CD4-positive, alpha-beta T cell (primary cell): ENCODE data around the gene ASXL1. TPM values are rescaled to one million over a fixed set of nuclear protein-coding genes. Genes with fewer than 3 reads are reported as not detected.
A peak's percentile ranks its signal among the peaks of the same experiment; 100 is the strongest.

Experiments used
- ATAC-seq: fragments of 200-7000 bp; cut with Tn5 transposase; one replicate; pipeline ENCODE4 v1.10.0; 2022; ENCODE audit warnings: mild to moderate bottlenecking; ENCODE audit not compliant: poor library complexity
- CTCF ChIA-PET: fragments of 350-600 bp; sonication (Branson Sonifier 250); formaldehyde crosslinking; loops from one replicate; lab custom pipeline; 2021; ENCODE audit warnings: antibody characterized with exemption, inconsistent platforms; lab: Charles Lee
- POLR2A ChIA-PET: fragments of 350-600 bp; sonication (Branson Sonifier 250); formaldehyde crosslinking; loops from one replicate; lab custom pipeline; 2021; ENCODE audit warnings: antibody characterized with exemption, inconsistent platforms; lab: Charles Lee
- DNase-seq, 14 experiments: peaks; one replicate each; pipeline ENCODE4 v3.0.0-alpha.2; 2013 to 2020; ENCODE audit warnings: mixed read lengths in 2 of 14
- H3K27ac ChIP-seq, 2 donors: one replicate each; pipeline versions ENCODE4 v1.5.1 to v1.7.0; 2013; ENCODE audit warnings: low read length in 2 of 2, low read depth in 1 of 2, mild to moderate bottlenecking in 1 of 2
- H3K27me3 ChIP-seq, 2 experiments: 1 replicate in 1 of 2; 2 replicates in 1 of 2; pipeline versions ENCODE4 v1.6.1 to v1.7.0; 2013; ENCODE audit warnings: low read length in 2 of 2, control low read depth in 1 of 2, mild to moderate bottlenecking in 1 of 2, moderate library complexity in 1 of 2; ENCODE audit not compliant: insufficient read depth in 2 of 2, control insufficient read depth in 1 of 2
- H3K36me3 ChIP-seq: one replicate; pipeline ENCODE4 v1.6.1; 2013; ENCODE audit warnings: low read length, control low read depth; ENCODE audit not compliant: insufficient read depth
- H3K4me1 ChIP-seq: one replicate; pipeline ENCODE4 v1.6.1; 2013; ENCODE audit warnings: low read length, control low read depth; ENCODE audit not compliant: insufficient read depth
- H3K4me3 ChIP-seq: one replicate; pipeline ENCODE4 v1.5.1; 2013; ENCODE audit warnings: mild to moderate bottlenecking, low read length, moderate library complexity
- H3K9me3 ChIP-seq, 2 experiments: 1 replicate in 1 of 2; 2 replicates in 1 of 2; pipeline versions ENCODE4 v1.6.1 to v1.7.0; 2013; ENCODE audit warnings: low read length in 2 of 2, mild to moderate bottlenecking in 2 of 2, control low read depth in 1 of 2, moderate library complexity in 1 of 2; ENCODE audit not compliant: control insufficient read depth in 1 of 2, insufficient read depth in 1 of 2
- H3K27ac Mint-ChIP-seq: one replicate; pipeline ENCODE4 v1.8.0; 2020; ENCODE audit warnings: mixed read lengths
- H3K27me3 Mint-ChIP-seq: one replicate; pipeline ENCODE4 v1.8.0; 2021; ENCODE audit warnings: mixed read lengths
- H3K36me3 Mint-ChIP-seq: one replicate; pipeline ENCODE4 v1.8.0; 2021; ENCODE audit warnings: low read depth, mixed read lengths
- H3K4me1 Mint-ChIP-seq: one replicate; pipeline ENCODE4 v1.8.0; 2021; ENCODE audit warnings: low read depth, mixed read lengths
- H3K4me3 Mint-ChIP-seq: one replicate; pipeline ENCODE4 v1.8.0; 2020; ENCODE audit warnings: mild to moderate bottlenecking, mixed read lengths
- H3K9me3 Mint-ChIP-seq: one replicate; pipeline ENCODE4 v1.8.0; 2020; ENCODE audit warnings: mixed read lengths
- intact Hi-C, 2 experiments: fragments of 100-400 bp; cut with DNase I in 1 of 2; cut with micrococcal nuclease in 1 of 2; formaldehyde crosslinking; loops; one replicate each; pipeline versions ENCODE4 v1.15.1 to v1.9.0; 2023 to 2025; cut with DNase I, micrococcal nuclease
- total RNA-seq, 174 experiments: library from RNA in 2 of 174; stranded (reverse) in 2 of 174; gene quantifications; one replicate each; pipeline ENCODE4 v1.2.3 and lab custom pipeline; 2021 to 2026
- TF ChIP-seq, protein P1 (sequence below): fragments of 200-600 bp; IDR thresholded peaks from one replicate; pipeline ENCODE4 v1.8.0; 2022; ENCODE audit warnings: antibody characterized with exemption, mild to moderate bottlenecking

ASXL1 gene
- total RNA-seq, 2 experiments from 2014 or later: 213 to 222 TPM

DNA sequence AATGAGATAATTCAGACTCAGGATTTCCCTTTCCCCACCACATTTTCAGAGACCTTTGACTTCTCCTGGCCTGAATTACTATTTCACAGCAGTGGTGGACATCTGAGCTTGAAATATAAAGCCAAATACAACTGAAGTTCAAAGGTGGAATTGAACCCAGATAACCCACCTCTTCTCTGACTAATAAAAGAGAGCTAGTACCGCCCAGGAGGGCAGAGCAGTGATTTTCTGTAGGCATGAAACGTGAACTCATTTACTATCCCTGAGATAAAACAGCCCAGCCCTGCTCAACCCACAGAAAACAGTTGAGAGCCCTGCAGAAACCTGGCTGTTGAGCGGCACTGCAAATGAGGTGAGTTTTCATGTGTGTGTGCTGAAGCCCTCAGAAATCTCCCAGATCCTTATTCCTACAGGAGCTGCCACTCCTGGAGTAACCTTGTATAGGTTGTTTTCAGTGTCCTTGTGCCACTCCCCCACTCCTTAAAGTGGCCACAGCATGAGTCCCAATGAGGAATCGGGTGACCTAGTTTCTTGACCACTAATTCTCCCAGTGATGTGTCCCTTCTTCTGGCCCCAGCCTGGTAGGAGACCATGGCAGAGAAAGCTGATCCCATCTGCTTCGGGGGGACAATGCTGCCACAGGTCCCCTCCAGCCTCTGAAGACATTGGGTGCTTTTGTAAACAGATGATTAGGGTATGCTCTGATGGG lies 127.8 kb downstream of the ASXL1 start:
- ATAC-seq (no peak), DNase-seq (peak in 3 of 14 experiments; percentile 16 to 41 (median 25))
- Histone ChIP-seq H3K4me1 (peaks cover 46% of the 10 kb centered on the region), H3K27ac (peak overlapping the region; percentile 29 to 47), H3K4me3 (no peak overlapping the region), H3K27me3 (no peaks in the 10 kb centered on the region), H3K9me3 (no peaks in the 10 kb centered on the region), H3K36me3 (peaks cover 8% of the 10 kb centered on the region)
- peak overlapping the region; percentile 97 for H3K4me3 Mint-ChIP-seq
- TF ChIP-seq, protein P1, sequence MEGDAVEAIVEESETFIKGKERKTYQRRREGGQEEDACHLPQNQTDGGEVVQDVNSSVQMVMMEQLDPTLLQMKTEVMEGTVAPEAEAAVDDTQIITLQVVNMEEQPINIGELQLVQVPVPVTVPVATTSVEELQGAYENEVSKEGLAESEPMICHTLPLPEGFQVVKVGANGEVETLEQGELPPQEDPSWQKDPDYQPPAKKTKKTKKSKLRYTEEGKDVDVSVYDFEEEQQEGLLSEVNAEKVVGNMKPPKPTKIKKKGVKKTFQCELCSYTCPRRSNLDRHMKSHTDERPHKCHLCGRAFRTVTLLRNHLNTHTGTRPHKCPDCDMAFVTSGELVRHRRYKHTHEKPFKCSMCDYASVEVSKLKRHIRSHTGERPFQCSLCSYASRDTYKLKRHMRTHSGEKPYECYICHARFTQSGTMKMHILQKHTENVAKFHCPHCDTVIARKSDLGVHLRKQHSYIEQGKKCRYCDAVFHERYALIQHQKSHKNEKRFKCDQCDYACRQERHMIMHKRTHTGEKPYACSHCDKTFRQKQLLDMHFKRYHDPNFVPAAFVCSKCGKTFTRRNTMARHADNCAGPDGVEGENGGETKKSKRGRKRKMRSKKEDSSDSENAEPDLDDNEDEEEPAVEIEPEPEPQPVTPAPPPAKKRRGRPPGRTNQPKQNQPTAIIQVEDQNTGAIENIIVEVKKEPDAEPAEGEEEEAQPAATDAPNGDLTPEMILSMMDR: no peak
- POLR2A ChIA-PET: interaction anchor here (0.7 to 4.3 kb wide), 11 partner anchors 10 to 128 kb away, joined by 3 to 48 read pairs (median 5); partner anchors contain the start of gene ASXL1
- no peaks in the 10 kb centered on the region for H3K27me3 Mint-ChIP-seq
- peak overlapping the region; percentile 88 for H3K27ac Mint-ChIP-seq
- no peaks in the 10 kb centered on the region for H3K9me3 Mint-ChIP-seq
- H3K4me1 Mint-ChIP-seq: peaks cover 54% of the 10 kb centered on the region
- CTCF ChIA-PET: interaction anchor here (0.9 to 2.4 kb wide), 15 partner anchors 10 to 167 kb away, joined by 3 to 13 read pairs (median 5); no protein-coding TSS in a partner anchor
- peaks cover 39% of the 10 kb centered on the region for H3K36me3 Mint-ChIP-seq
- intact Hi-C loops: loop anchor here (1.0 to 5.0 kb wide), 7 partner anchors 23 to 379 kb away; partner anchors contain the start of genes ASXL1 (in 2 of the 2) and TM9SF4 (in 1 of the 2)

GRCh38 chr20:32487381-32487780 lies 129.2 kb downstream of the ASXL1 start:
- intact Hi-C loops: loop anchor here in 1 of 2 experiments (5.0 kb wide), 1 partner anchor 380 kb away; the partner anchor contains the start of gene TM9SF4
- H3K27ac Mint-ChIP-seq: peak overlapping the region; percentile 88
- Histone ChIP-seq H3K27ac (no peak overlapping the region), H3K9me3 (no peaks in the 10 kb centered on the region), H3K4me1 (peaks cover 38% of the 10 kb centered on the region), H3K27me3 (no peaks in the 10 kb centered on the region), H3K36me3 (peaks cover 16% of the 10 kb centered on the region), H3K4me3 (no peak overlapping the region)
- ATAC-seq (no peak), DNase-seq (no peak)
- no peaks in the 10 kb centered on the region for H3K9me3 Mint-ChIP-seq
- POLR2A ChIA-PET: no interaction called here
- H3K4me1 Mint-ChIP-seq: peaks cover 59% of the 10 kb centered on the region
- TF ChIP-seq, protein P1: no peak
- CTCF ChIA-PET: no interaction called here
- no peak overlapping the region for H3K4me3 Mint-ChIP-seq
- H3K27me3 Mint-ChIP-seq: no peaks in the 10 kb centered on the region
- peaks cover 53% of the 10 kb centered on the region for H3K36me3 Mint-ChIP-seq

DNA sequence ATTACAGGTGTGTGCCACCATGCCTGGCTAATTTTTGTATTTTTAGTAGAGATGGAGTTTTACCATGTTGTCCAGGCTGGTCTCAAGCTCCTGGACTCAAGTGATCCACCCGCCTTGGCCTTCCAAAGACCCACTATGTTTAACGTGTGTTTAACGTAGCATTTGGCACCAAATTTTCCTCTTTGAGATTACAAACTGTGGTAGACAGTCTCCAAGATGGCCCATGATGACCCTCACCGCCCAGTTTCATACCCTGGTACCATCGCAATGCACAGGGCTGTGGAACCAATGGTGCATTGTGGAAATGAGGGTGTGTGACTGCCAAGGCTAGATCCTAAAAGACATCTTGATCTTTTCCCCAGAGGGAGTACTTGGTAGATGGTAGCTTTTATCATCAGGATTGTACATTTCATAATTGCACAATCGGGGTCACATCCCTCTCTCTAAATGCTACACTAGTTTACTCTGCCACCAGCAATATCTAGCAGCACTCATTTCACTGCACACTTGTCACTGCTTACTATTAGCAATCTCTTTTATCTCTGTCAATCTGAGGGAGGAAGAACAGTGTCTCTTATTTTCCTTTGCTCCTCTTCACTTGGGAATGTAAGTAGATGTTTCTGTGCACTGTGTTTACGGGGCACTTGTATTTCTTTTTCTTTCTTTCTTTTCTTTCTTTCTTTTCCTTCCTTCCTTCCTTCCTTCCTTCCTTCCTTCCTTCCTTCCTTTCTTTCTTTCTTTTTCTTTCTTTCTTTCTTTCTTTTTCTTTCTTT lies 130.1 kb downstream of the ASXL1 start:
- Mint-ChIP-seq H3K4me3 (no peak overlapping the region), H3K36me3 (peaks cover 62% of the 10 kb centered on the region), H3K27ac (peak overlapping the region; percentile 88), H3K4me1 (peaks cover 61% of the 10 kb centered on the region), H3K9me3 (no peaks in the 10 kb centered on the region), H3K27me3 (no peaks in the 10 kb centered on the region)
- intact Hi-C loops: loop anchor here in 1 of 2 experiments (5.0 kb wide), 1 partner anchor 381 kb away; the partner anchor contains the start of gene TM9SF4
- CTCF ChIA-PET: no interaction called here
- no peak overlapping the region for H3K27ac ChIP-seq
- no peak for DNase-seq
- no peak for ATAC-seq
- POLR2A ChIA-PET: no interaction called here
- no peak overlapping the region for H3K4me3 ChIP-seq
- peaks cover 35% of the 10 kb centered on the region for H3K4me1 ChIP-seq
- H3K27me3 ChIP-seq: no peaks in the 10 kb centered on the region
- TF ChIP-seq, protein P1: no peak
- H3K36me3 ChIP-seq: peaks cover 25% of the 10 kb centered on the region
- no peaks in the 10 kb centered on the region for H3K9me3 ChIP-seq

Other genes starting within 250 kb of the ASXL1 start
- 10 to 100 TPM; 22.4 to 24.5 TPM for gene TM9SF4, start 248.6 kb upstream of the ASXL1 start, total RNA-seq
- 10 to 100 TPM; 15.6 to 16.9 TPM for gene PLAGL2, start 150.6 kb upstream of the ASXL1 start, total RNA-seq
- gene POFUT1, start 150.5 kb upstream of the ASXL1 start, total RNA-seq: 1 to 10 TPM; 7.5 to 8.8 TPM
- 1 to 10 TPM; 7.3 TPM for gene KIF3B, start 80.7 kb upstream of the ASXL1 start, total RNA-seq
- 10 to 100 TPM; 53.1 to 55.6 TPM for gene NOL4L, start 227.0 kb downstream of the ASXL1 start, total RNA-seq